Adrenal gland (tissue), 12 donors: ENCODE measurements around the gene PRMT6. TPM values are rescaled to one million over a fixed set of nuclear protein-coding genes. Genes with fewer than 3 reads are reported as not detected.

ENCODE experiments used
- DNase-seq, 7 donors: peaks; one replicate each; pipeline ENCODE4 v3.0.0-alpha.2; 2019 to 2020
- H3K27ac ChIP-seq, 5 donors: fragments of 200-600 bp; sonication (generic) in 4 of 5; 1 replicate in 3 of 5; 2 replicates in 2 of 5; pipeline versions ENCODE4 v1.5.1 to v1.8.0; 2016 to 2020; ENCODE audit warnings: mild to moderate bottlenecking in 1 of 5
- H3K27me3 ChIP-seq: fragments of 200-600 bp; 2 replicates; pipeline ENCODE4 v1.8.0; 2021
- H3K36me3 ChIP-seq, 2 donors: fragments of 200-600 bp; replicated peaks in 1 of 2; 1 replicate in 1 of 2; 2 replicates in 1 of 2; pipeline versions ENCODE4 v1.5.1 to v1.8.0; 2018 to 2022
- H3K4me1 ChIP-seq, 2 donors: fragments of 200-600 bp; replicated peaks in 1 of 2; 1 replicate in 1 of 2; 2 replicates in 1 of 2; pipeline versions ENCODE4 v1.5.1 to v1.8.0; 2018 to 2021
- H3K4me3 ChIP-seq, 4 donors: fragments of 200-600 bp; sonication (generic) in 3 of 4; one replicate each; pipeline ENCODE4 v1.5.1; 2016 to 2018
- H3K9me3 ChIP-seq, 3 donors: fragments of 200-600 bp; sonication (generic) in 1 of 3; replicated peaks in 1 of 3; 1 replicate in 2 of 3; 2 replicates in 1 of 3; pipeline versions ENCODE4 v1.5.1 to v1.8.0; 2016 to 2021
- POLR2A ChIP-seq, 2 donors: fragments of 450-650 bp; IDR thresholded peaks; one replicate each; pipeline ENCODE4 v1.6.1; 2017; ENCODE audit warnings: antibody characterized with exemption in 2 of 2, mild to moderate bottlenecking in 2 of 2, moderate library complexity in 1 of 2
- WGBS, 4 donors: extraction: QIAGEN DNeasy Blood & Tissue Kit in 2 of 4; methylation state at CpG; one replicate each; pipeline versions ENCODE4 v1.1.5 to v1.1.7; 2013 to 2017; 5-methylcytosine and 5-hydroxymethylcytosine counted together
- intact Hi-C, 2 donors: fragments of 100-400 bp; cut with DNase I; formaldehyde crosslinking; loops; one replicate each; pipeline versions ENCODE4 v1.14.1 to v1.15.0; 2022 to 2023
- polyA plus RNA-seq, 3 donors: library from polyadenylated mRNA; stranded (reverse); fragments of 200-250 nt in 2 of 3; fragments of 350-450 nt in 1 of 3; fragmentation: Illumina TruSeq in 1 of 3; extraction: RNeasy Lipid Tissue Mini Kit (QIAGEN cat#74804) in 1 of 3; gene quantifications; one replicate each; pipeline ENCODE4 v1.2.3, GENCODE V29; 2013 to 2014
- total RNA-seq, 9 donors: library from RNA; depleted of rRNA in 4 of 9; stranded (reverse); fragments of >200 nt in 4 of 9; fragments of 120-200 nt in 1 of 9; fragmentation: NEBNext Ultra II Directional in 1 of 9; extraction: Animal tissue kit (Norgen Biotek cat#: 25700) in 1 of 9; gene quantifications; one replicate each; pipeline versions ENCODE4 v1.1.0 to v1.2.4, GENCODE V29; 2013 to 2023
- TF ChIP-seq, protein P1 (sequence below), 6 experiments: fragments of 450-650 bp in 4 of 6; fragments of 200-600 bp in 2 of 6; sonication (generic) in 1 of 6; IDR thresholded peaks; 1 replicate in 5 of 6; 2 replicates in 1 of 6; pipeline versions ENCODE4 v1.5.1 to v1.8.0; 2016 to 2021; ENCODE audit warnings: antibody characterized with exemption in 6 of 6, mild to moderate bottlenecking in 2 of 6, moderate library complexity in 1 of 6
- donor health status: healthy with polysubstance abuse.
- donor health status: Bipolar disorder and iron deficiency.
- donor health status: DM: yes; HTN: yes; CAD: no.
- donor health status: DM: no; HTN: no; CAD: no.
- donor health status: DM: no; HTN: no; CAD: no.
- donor health status: DM: yes; HTN: yes; CAD: no.

The PRMT6 gene
- total and polyA plus RNA-seq, 12 donors = 9.0 to 30.4 (median 17.6) TPM

DNA sequence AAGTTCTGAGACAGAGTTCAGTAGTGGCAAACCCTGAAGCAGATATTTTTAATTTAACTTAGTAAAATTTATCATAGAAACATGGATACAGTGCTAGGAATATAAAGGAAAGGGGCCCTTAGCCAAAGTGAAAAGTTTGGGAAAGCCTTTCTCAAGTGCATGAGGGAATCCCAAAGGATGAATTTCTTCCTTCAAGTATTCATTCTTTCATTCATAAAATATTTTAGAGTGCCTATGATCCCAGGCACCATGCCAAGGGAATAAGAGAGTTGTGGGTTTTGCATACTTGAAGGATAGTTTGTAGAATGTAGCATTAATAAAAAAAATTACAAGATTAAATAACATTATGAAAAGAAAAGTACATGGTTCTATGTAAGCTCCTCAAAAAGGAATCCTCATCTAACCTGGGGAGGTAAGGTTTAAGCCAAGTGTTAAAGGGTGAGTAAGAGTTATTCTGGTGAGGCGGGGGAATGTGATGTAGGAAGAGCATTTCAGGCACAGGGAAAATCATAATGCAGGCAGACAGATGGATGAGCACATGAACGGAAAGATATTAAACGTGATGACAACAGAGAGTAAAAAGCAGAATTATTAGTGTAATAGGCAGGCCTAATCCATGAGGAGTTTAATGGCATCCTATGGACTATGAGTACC, 44.0 kb downstream of the PRMT6 start:
- Histone ChIP-seq H3K27ac (no peak overlapping the region), H3K4me3 (no peak overlapping the region), H3K9me3 (no peaks in the 10 kb centered on the region), H3K27me3 (no peaks in the 10 kb centered on the region), H3K36me3 (no peaks in the 10 kb centered on the region), H3K4me1 (no peaks in the 10 kb centered on the region)
- no peak for TF ChIP-seq POLR2A (IDR thresholded peaks at IDR 0.05)
- DNase-seq = no peak
- 69 to 74% (median 72%) methylated on average over 3 of the region's 3 CpGs for WGBS, 4 donors
- intact Hi-C loops = no loop called here

DNA sequence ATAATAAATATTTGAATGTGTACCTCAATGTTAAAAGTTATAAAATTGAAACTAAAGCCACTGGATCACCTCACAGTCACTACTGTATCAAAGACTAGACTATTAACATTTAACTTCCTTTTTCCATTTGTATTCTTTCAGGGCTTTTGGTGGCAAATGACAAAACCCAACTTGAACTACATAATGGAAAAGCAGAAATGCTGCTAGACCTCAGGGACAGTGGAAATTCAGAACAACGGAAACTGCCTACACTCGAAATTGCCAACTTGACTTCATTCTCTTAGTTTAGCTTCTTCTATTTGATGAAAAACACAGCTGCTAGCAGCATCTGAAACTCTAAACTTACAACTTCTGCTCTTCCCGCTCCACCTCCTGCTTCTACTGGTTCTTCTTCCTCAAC, 49.4 kb downstream of the PRMT6 start:
- 78 to 90% (median 83%) methylated on average over 3 of the region's 3 CpGs for WGBS, 4 donors
- no peak overlapping the region for H3K27ac ChIP-seq

More for the DNA sequence above, 49.4 kb downstream of the PRMT6 start:
- H3K4me1 ChIP-seq = no peaks in the 10 kb centered on the region
- intact Hi-C loops = no loop called here
- no peaks in the 10 kb centered on the region for H3K36me3 ChIP-seq
- no peak overlapping the region for H3K4me3 ChIP-seq
- H3K27me3 ChIP-seq = no peaks in the 10 kb centered on the region
- no peak for DNase-seq
- TF ChIP-seq, protein P1, sequence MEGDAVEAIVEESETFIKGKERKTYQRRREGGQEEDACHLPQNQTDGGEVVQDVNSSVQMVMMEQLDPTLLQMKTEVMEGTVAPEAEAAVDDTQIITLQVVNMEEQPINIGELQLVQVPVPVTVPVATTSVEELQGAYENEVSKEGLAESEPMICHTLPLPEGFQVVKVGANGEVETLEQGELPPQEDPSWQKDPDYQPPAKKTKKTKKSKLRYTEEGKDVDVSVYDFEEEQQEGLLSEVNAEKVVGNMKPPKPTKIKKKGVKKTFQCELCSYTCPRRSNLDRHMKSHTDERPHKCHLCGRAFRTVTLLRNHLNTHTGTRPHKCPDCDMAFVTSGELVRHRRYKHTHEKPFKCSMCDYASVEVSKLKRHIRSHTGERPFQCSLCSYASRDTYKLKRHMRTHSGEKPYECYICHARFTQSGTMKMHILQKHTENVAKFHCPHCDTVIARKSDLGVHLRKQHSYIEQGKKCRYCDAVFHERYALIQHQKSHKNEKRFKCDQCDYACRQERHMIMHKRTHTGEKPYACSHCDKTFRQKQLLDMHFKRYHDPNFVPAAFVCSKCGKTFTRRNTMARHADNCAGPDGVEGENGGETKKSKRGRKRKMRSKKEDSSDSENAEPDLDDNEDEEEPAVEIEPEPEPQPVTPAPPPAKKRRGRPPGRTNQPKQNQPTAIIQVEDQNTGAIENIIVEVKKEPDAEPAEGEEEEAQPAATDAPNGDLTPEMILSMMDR (IDR thresholded peaks at IDR 0.05) = no peak
- no peak for TF ChIP-seq POLR2A (IDR thresholded peaks at IDR 0.05)
- no peaks in the 10 kb centered on the region for H3K9me3 ChIP-seq

Other genes starting within 250 kb of the PRMT6 start
- gene NTNG1, start 84.4 kb downstream of the PRMT6 start, total RNA-seq = 1 to 10 TPM in 4 of 9 donors, under 1 TPM in 3, not detected in 2; 0.13 to 4.3 (median 2.8) TPM
- gene NTNG1, start 84.4 kb downstream of the PRMT6 start, polyA plus RNA-seq = 1 to 10 TPM; 1.2 to 4.6 (median 2.8) TPM